NOMO-1 treated with DMSO at 0.1 percent for 48 hours (cell line): Measurements from ENCODE around the gene DCLRE1C.
A peak's percentile ranks its signal among the peaks of the same experiment; 100 is the strongest.
"Not testable (repeated sequence)": the region's sequence is repeated elsewhere in the genome, so short reads cannot be mapped to it uniquely, and the experiment has no call there.

Experiments used
- DNase-seq: peaks from one replicate; lab custom pipeline; 2025; ENCODE audit not compliant: unreplicated experiment; lab: John Stamatoyannopoulos, UW

DCLRE1C gene

GRCh38 chr10:14889318-14889717, 64.6 kb downstream of the DCLRE1C start:
- no peak for DNase-seq

- DNase-seq, result no peak
Measured at GRCh38 chr10:14884082-14884481, 69.8 kb downstream of the DCLRE1C start.

- DNase-seq, result no peak
Measured at GRCh38 chr10:14880229-14880628, 73.7 kb downstream of the DCLRE1C start.

GRCh38 chr10:14879928-14880193, 74.0 kb downstream of the DCLRE1C start:
- DNase-seq, result no peak

GRCh38 chr10:14879124-14879927, 74.6 kb downstream of the DCLRE1C start:
- no peak for DNase-seq

- peak; percentile 90 for DNase-seq
Measured at GRCh38 chr10:14878266-14879123, 75.4 kb downstream of the DCLRE1C start, which contains the start of gene SUV39H2. Gene SUV39H2 (plus strand): TSS chr10:14878866. CDS start chr10:14878889, 23 bp downstream.

GRCh38 chr10:14876764-14877163, 77.1 kb downstream of the DCLRE1C start:
- DNase-seq, result no peak

- no peak for DNase-seq
Measured at GRCh38 chr10:14875941-14876340, 78.0 kb downstream of the DCLRE1C start.

- DNase-seq, result no peak
Measured at GRCh38 chr10:14873090-14873760, 80.7 kb downstream of the DCLRE1C start.

GRCh38 chr10:14864871-14865270, 89.0 kb downstream of the DCLRE1C start:
- not testable (repeated sequence) for DNase-seq

- DNase-seq, result not testable (repeated sequence)
Measured at GRCh38 chr10:14864466-14864865, 89.4 kb downstream of the DCLRE1C start.

GRCh38 chr10:14860791-14861190, 93.1 kb downstream of the DCLRE1C start:
- DNase-seq, result no peak

- DNase-seq, result peak; percentile 16
Measured at GRCh38 chr10:14859775-14860174, 94.1 kb downstream of the DCLRE1C start.

- no peak for DNase-seq
Measured at GRCh38 chr10:14859043-14859442, 94.9 kb downstream of the DCLRE1C start.

GRCh38 chr10:14858338-14858960, 95.4 kb downstream of the DCLRE1C start:
- DNase-seq, result no peak

- DNase-seq, result no peak
Measured at GRCh38 chr10:14855453-14855852, 98.4 kb downstream of the DCLRE1C start.

GRCh38 chr10:14852236-14852635, 101.7 kb downstream of the DCLRE1C start:
- DNase-seq, result no peak
